Measurements from ENCODE around the gene WDR54.
"Not testable (repeated sequence)": the region's sequence is repeated elsewhere in the genome, so short reads cannot be mapped to it uniquely, and the experiment has no call there.

The WDR54 gene

DNA sequence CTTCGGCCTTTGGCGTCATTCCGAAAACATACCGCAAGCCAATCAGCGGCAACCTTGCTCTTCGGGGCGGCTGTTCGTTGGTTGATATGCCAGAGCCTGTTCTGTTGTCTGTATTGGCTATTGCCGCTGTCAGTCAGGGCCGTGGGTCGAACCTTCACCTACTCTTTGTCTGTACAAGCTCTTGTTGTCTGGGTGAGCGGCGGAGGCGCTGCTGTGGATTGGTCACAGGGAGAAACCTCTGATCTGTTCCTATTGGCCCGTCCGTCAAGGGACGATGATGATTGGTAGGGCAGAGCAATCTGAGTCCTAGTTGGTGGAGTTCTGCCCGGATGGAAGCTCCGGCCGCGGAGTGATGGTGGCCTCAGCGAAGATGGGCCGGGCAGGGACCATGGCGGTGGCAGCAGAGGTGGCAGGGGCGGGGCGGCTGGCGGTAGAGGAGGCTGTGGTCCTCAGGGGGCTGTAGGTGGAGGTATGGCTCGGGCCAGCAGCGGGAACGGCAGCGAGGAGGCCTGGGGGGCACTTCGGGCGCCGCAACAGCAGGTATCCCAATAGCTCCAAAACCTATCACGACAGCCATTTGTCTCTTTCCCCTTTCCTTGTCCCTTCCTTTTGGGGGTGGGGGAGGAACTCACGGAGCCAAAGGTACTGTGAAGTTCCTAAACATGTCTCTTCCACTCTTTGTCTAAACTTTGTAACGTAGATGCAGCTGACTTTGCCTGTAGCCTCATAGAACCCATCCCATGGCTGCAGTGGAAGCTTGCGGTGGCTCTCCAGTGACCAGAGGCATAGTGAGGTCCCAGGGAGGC lies 36.8 kb downstream of the WDR54 start, which contains the start of gene WBP1:
WBP1 (plus strand) TSS at position 307 of the 806 bp plus-strand sequence; CDS start at position 472, 165 bp downstream.
- peak; percentile 99 to 100 for DNase-seq

DNA sequence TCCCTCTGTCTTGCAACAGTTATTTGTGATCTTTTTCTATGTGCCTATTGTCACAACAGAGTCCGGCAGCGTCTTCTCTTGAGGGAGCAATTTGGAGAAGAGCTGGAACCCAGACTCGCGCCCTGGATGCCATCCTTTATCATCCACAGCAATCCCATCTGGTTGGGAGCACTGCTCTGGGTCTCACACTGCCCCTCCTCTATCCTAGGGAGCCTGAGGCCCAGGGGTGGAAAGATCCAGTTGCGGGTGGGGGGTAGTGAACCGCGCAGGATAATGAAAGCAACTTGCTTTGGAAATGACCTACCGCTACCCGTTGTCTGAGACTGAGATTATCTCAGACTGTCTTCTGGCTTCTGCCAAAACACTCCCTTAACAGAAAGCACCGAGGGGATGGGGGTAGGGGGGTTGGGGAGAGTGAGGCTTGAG lies 37.4 kb downstream of the WDR54 start:
- no peak for DNase-seq

DNA sequence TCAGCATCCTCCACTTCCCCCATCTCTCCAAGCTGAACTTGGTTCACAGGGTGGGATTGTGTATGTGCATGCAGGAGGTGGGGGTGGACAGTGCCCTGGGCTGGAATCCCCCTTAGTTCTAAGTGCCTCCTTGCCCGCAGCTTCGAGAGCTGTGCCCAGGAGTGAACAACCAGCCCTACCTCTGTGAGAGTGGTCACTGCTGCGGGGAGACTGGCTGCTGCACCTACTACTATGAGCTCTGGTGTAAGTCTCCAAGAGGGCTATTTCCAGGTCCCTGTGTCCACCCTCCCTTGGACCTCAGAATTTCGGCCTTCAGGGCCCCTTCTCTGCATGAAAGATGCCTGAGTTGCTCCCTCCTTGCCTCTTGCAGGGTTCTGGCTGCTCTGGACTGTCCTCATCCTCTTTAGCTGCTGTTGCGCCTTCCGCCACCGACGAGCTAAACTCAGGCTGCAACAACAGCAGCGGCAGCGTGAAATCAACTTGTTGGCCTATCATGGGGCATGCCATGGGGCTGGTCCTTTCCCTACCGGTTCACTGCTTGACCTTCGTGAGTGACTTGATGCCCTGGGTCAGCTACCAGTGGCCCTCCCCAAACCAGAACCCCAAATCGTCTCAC lies 38.1 kb downstream of the WDR54 start:
- DNase-seq, result not testable (repeated sequence)

DNA sequence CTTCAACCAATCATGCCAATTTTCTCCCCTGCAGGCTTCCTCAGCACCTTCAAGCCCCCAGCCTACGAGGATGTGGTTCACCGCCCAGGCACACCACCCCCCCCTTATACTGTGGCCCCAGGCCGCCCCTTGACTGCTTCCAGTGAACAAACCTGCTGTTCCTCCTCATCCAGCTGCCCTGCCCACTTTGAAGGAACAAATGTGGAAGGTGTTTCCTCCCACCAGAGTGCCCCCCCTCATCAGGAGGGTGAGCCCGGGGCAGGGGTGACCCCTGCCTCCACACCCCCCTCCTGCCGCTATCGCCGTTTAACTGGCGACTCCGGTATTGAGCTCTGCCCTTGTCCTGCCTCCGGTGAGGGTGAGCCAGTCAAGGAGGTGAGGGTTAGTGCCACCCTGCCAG lies 38.7 kb downstream of the WDR54 start:
- DNase-seq, result not testable (repeated sequence)

DNA sequence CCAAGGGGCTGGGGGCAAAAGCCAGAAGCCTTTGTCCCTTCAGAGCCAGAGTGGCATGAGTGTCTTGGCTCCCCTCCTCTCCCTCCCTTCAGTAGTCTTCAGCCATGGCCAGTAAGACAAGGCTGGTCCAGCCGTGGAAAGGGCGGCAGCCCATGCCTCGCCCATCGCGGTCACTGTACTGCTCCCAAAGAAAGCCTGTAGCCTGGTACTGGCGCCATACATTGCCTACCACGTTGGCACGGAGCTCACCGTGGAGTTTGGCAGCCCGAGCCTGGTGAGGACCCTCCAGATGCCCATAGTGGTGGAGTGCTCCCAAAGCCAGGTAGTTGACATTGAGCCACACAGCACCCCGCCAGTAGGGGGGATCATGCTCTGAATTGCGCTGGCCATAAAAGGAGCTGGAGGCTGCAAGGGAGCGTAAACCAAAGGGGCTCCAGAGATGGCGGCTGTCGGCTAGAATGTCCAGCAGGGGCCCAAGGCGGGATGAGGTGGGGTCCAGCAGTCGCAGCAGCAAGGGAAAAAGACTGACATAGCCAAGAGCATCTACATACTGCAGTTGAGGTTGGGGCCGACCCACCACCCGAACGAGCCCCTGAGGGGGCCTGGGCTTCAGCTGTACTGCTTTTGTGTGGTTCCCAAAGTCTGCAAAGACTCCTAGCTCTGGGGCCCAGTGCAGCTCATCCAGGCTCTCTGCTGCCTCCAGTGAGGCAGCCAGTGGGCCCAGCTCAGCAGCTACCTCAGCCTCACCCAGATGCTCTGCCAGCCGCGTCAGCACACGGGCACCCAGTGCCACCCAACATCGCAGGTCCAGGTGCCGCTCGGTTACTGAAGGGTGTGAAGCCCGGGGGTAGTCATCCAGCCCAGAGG lies 39.9 kb downstream of the WDR54 start:
- DNase-seq, result peak in 1 of 2 experiments; percentile 12

DNA sequence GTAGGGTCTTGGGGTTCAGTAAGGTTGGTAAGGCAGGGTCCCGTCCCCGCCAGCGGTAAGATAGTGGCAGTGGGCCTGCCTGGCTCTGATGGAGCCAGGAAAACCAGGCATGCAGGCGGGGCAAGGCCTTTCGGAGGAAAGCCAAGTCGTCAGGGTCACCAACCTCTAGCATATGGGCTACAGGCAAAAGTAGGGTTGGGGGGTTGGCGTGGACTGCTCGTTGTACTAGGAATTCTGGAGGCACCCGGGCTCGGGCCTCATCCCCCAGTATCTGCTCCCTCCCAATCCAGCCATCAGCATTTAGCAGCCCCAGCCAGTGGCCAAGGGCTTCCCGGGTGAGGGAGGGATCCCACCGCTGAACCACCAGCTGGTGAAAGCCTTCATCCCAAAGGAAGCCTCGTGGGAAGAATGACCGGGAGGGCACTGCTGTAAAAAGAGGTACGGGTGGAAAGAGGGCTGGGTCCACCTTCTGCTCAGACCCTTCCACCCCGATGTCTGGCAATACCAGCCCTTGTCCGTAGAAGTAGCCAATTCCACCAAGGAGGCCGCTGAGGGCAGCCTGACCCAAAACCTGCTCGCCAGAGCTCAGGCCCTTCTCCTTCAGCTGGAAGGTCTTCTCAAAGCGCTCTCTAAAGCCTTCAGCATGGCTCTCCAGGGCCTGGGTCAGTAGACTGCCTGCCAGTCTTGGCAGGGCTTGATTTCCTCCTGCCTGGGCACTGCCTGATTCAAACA lies 40.7 kb downstream of the WDR54 start:
- no peak for DNase-seq

DNA sequence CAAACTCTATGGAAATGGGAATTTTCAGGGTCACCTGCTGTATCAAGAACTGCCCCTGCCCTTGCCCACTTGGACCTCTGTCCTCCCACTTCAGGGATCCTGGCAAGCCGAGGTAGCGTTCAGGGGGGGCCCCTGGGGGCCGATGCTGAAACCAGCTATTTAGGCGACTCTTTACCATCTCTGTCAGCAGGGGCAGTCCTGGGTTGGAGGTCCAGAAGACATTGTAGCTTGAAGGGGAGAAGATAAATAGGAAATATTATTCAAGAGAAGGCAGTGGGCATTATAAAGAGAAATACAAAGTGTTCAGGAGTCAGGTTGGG lies 41.2 kb downstream of the WDR54 start:
- DNase-seq, result no peak

DNA sequence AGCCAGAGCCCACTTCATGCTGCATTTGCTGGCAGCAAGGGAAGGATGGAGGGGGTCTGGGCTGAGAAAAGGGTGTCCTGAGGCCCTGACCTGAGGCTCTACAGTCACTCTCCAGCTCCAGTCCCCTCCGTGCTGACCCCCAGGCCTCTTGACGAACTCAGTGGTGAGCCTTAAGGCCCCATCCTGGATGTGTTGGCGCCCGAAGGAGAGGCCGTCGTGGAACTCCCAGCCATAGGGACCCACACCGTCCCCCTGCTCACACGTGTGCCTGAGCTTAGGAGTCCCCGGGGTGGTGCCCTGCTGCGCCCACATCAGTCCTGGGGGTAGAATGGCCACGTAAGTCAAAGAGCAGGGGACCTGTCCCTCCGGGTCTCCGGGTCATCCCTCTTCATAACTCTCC lies 42.9 kb downstream of the WDR54 start:
- no peak for DNase-seq

DNA sequence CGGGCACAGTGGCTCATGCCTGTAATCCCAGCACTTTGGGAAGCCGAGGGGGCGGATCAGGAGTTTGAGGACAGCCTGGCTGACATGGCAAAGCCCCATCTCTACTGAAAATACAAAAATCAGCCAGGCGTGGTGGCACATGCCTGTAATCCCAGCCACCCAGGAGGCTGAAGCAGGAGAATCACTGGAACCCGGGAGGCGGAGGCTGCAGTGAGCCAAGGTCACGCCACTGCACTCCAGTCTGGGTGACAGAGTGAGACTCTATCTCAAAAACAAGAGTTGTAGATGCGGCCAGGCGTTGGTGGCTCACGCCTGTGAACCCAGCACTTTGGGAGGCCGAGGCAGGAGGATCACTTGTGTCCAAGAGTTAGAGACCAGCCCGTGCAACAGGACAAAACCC lies 49.2 kb downstream of the WDR54 start:
- DNase-seq, result not testable (repeated sequence)

DNA sequence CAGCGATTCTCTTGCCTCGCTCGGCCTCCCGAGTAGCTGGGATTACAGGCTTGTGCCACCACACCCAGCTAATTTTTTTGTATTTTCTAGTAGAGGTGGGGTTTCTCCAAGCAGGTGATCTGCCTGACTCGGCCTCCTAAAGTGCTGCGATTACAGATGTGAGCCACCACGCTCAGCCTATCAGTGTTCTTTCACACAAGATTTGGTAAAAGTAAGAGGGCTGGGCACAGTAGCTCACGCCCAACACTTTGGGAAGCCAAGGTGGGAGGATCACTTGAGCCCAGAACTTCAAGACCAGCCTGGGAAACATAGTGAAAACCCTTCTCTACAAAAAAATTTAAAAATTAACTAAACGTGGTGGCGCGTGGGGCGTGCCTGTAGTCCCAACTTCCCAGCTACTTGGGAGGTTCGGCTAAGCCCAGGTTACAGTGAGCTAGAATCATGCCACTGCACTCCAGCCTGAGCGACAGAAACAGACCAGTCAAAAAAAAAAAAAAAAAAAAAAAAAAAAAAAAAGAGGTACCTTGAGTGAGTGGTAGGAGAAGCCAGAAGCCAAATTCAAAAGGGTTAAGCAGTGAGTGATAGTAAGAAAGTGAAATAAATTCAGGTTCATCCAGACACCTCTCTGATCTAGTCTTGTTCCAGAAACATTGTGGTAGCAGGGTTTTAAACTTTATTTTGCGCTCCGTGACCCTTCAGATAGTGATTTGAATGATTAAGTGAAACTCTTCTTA lies 50.0 kb downstream of the WDR54 start:
- no peak for DNase-seq

DNA sequence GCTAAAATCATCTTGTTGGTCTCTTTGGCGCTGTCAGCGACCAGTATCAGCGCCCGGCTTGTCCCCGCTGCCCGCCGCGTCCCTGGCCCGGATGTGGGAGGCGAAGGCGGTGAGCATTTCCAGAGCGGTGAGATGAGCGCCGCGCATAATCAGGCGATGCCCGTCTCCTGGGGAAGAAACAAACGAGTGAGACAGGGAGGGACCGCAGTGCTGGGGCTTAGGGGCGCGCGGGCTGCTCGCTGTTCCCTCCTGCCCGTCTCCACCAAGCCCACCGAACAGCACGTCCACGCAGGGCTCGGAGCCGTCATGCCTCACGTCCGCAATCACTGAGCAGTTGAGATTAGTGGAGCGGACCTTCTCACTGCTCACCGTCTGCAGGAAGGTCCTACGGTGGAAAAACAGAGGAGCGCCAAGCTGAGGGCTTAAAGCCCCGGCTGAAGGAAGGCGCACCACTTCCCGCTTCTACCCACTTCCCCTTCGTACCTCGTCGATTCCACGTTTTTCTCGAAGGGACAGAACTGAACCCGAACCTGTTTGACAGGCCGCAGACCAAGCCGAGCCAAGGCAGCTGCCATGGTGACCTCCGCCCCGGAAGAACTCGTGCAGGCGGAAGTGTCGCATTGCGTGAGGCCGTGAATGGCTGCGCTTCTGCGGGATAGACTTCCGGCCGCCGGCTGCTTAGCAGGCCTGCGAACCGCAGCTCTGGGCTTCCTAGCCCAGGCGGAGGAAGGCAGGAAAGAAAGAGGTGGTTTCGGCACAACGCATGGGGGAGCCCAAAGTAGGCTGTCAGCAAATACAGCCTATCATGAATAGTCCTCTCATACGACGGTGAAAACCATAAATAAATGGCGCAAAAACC lies 50.8 kb downstream of the WDR54 start, which contains the start of gene MRPL53:
MRPL53 (minus strand) TSS at position 595 of the 859 bp plus-strand sequence; CDS start at position 575, 20 bp downstream.
- DNase-seq, result peak; percentile 92

DNA sequence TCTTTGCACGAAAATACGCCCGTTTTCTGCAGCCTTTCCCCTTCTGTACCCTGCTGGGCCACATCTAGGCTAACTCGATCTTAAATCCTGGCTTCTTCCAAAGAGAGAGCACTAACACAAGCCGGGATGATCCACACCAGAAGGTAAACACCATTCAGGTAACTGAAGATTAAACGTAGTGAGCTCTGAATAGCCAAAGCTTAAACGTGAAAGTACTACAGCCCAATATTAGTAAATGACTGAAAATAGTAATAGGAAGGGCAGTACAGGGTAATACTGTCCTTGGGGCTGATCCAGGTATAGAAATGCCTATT lies 51.4 kb downstream of the WDR54 start:
- DNase-seq, result no peak

DNA sequence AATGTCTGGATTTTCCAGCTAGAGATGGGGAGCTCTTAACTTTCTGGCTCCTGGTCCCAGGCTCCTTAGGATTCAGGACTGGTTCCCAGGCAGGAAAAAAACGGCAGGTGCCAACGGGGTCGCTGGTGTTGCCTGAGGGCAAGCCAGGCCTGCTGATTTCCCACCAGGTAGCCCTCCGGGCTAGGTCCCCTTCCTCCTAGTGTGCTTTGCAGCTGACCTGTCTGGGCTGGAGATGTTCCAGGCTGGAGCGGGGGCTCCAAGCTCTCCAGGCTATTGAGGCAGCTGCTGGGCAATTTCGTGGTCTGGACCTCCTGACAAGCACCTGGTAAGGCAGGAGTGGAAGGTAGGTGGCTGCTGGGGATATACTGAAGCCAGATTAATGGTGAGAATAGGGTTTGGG lies 53.0 kb downstream of the WDR54 start:
- no peak for DNase-seq

DNA sequence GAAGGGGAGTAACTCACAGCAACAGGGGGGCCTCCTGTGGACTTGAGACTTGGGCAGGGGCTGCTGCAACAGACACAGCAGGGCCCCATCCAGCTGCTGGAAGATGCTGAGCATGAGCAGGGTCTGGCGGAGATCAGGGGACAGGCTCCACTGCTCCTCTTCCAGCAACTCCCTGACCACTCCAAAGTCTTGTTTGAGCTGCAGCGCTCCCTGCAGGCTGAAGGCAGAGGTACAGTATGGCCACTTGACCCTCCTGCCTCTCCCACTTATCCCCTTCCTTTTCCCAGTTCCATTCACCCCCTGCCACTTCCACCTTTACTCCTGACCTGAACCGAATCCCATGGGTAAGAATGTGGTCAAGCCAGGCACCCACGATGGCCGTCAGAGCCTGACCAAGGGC lies 53.4 kb downstream of the WDR54 start:
- DNase-seq, result no peak
